ENCODE measurements around the gene HOXC9. TPM values are rescaled to one million over a fixed set of nuclear protein-coding genes. Genes with fewer than 3 reads are reported as not detected.

The HOXC9 gene
- total RNA-seq, 4 donors from 2014 or later, result 4.4 to 10.5 (median 7.9) TPM

DNA sequence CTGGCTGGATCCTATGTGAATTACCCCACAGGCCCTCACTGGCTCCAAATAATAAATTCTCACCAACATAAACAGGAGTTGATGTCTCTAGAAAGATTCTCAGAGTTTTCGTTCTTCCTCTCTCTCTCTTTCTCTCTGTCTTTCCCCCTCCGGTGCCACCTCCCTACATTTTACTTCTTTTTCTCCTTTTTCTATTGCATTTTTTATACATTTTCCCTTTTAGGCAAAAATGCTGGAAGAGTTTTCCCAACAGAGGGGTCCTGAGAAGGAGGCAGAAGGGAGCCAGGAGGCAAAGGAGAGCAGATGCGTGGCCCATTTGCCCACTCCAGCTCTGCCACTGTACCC is 27.5 kb downstream of the HOXC9 start:
- no peak for DNase-seq (ENCODE audit: low spot score in 2 of 2)
- Histone ChIP-seq H3K27me3 (peaks cover 0 to 50% of the 10 kb centered on the region in 2 donors), H3K27ac (peak overlapping the region; percentile 66 to 99 (median 84)), H3K36me3 (peaks cover 0 to 7% (median 0%) of the 10 kb centered on the region in 3 donors), H3K4me1 (peaks cover 0 to 100% (median 32%) of the 10 kb centered on the region in 4 donors), H3K4me3 (no peak overlapping the region), H3K9me3 (no peaks in the 10 kb centered on the region)
- TF ChIP-seq EP300 (IDR thresholded peaks at IDR 0.05), result no peak
- TF ChIP-seq, protein P1, sequence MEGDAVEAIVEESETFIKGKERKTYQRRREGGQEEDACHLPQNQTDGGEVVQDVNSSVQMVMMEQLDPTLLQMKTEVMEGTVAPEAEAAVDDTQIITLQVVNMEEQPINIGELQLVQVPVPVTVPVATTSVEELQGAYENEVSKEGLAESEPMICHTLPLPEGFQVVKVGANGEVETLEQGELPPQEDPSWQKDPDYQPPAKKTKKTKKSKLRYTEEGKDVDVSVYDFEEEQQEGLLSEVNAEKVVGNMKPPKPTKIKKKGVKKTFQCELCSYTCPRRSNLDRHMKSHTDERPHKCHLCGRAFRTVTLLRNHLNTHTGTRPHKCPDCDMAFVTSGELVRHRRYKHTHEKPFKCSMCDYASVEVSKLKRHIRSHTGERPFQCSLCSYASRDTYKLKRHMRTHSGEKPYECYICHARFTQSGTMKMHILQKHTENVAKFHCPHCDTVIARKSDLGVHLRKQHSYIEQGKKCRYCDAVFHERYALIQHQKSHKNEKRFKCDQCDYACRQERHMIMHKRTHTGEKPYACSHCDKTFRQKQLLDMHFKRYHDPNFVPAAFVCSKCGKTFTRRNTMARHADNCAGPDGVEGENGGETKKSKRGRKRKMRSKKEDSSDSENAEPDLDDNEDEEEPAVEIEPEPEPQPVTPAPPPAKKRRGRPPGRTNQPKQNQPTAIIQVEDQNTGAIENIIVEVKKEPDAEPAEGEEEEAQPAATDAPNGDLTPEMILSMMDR (IDR thresholded peaks at IDR 0.05), result no peak
- TF ChIP-seq POLR2A (IDR thresholded peaks at IDR 0.05), result no peak
- 52 to 59% methylated on average over 3 of the region's 3 CpGs for WGBS, 2 donors

DNA sequence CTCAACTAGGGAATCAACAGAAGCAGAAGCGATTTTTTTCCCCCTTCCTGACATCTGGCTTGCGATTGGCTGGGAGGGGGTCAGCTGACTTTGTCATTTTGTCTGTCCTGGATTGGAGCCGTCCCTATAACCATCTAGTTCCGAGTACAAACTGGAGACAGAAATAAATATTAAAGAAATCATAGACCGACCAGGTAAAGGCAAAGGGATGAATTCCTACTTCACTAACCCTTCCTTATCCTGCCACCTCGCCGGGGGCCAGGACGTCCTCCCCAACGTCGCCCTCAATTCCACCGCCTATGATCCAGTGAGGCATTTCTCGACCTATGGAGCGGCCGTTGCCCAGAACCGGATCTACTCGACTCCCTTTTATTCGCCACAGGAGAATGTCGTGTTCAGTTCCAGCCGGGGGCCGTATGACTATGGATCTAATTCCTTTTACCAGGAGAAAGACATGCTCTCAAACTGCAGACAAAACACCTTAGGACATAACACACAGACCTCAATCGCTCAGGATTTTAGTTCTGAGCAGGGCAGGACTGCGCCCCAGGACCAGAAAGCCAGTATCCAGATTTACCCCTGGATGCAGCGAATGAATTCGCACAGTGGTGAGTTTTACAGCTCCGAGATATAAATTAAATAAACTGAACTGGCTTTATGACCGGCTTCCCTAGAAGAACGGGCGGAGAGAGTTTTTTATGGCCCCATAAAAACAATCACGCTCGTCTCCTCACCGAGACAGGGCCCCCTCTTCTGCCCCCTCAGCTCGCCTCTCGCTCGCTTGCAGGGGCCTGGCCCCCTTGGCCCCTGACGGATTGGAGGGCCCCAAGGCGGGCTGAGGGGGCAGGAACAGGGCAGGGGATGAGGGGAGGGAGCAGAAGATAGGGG is 28.6 kb downstream of the HOXC9 start, which contains the start of gene HOXC6:
HOXC6 (plus strand) TSS at position 127 of the 888 bp plus-strand sequence; CDS start at position 209, 82 bp downstream.
- H3K4me1 ChIP-seq, result peaks cover 0 to 99% (median 30%) of the 10 kb centered on the region in 4 donors
- 26 to 27% methylated on average over 36 of the region's 36 CpGs for WGBS, 2 donors
- peak within 1 kb of the TSS; percentile 3 to 40 (median 26) for H3K4me3 ChIP-seq
- H3K36me3 ChIP-seq, result peaks cover 0 to 7% (median 0%) of the 10 kb centered on the region in 3 donors
- no peak for DNase-seq (ENCODE audit: low spot score in 2 of 2)
- no peaks in the 10 kb centered on the region for H3K9me3 ChIP-seq
- H3K27me3 ChIP-seq, result peaks cover 0 to 62% of the 10 kb centered on the region in 2 donors
- H3K27ac ChIP-seq, result peak within 1 kb of the TSS; percentile 66 to 99 (median 84)
- TF ChIP-seq, protein P1 (IDR thresholded peaks at IDR 0.05), result no peak
- TF ChIP-seq EP300 (IDR thresholded peaks at IDR 0.05) (peak in 1 of 2 donors; percentile 12), POLR2A (IDR thresholded peaks at IDR 0.05) (peak in 1 of 2 donors; percentile 20)

DNA sequence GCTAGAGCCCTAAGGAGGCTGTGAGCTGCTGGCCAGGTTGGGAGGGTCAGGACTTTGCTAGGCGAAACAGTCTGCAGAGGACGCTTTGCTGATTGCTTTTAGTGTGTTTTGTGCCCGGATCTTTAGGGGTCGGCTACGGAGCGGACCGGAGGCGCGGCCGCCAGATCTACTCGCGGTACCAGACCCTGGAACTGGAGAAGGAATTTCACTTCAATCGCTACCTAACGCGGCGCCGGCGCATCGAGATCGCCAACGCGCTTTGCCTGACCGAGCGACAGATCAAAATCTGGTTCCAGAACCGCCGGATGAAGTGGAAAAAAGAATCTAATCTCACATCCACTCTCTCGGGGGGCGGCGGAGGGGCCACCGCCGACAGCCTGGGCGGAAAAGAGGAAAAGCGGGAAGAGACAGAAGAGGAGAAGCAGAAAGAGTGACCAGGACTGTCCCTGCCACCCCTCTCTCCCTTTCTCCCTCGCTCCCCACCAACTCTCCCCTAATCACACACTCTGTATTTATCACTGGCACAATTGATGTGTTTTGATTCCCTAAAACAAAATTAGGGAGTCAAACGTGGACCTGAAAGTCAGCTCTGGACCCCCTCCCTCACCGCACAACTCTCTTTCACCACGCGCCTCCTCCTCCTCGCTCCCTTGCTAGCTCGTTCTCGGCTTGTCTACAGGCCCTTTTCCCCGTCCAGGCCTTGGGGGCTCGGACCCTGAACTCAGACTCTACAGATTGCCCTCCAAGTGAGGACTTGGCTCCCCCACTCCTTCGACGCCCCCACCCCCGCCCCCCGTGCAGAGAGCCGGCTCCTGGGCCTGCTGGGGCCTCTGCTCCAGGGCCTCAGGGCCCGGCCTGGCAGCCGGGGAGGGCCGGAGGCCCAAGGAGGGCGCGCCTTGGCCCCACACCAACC is 29.8 kb downstream of the HOXC9 start:
- TF ChIP-seq EP300 (IDR thresholded peaks at IDR 0.05) (no peak), POLR2A (IDR thresholded peaks at IDR 0.05) (no peak)
- TF ChIP-seq, protein P1 (IDR thresholded peaks at IDR 0.05), result no peak
- DNase-seq (ENCODE audit: low spot score in 2 of 2), result no peak
- Histone ChIP-seq H3K27ac (peak overlapping the region; percentile 65 to 99 (median 81)), H3K4me3 (peak overlapping the region in 3 of 4 donors; percentile 1 to 40 (median 3)), H3K27me3 (peaks cover 0 to 63% of the 10 kb centered on the region in 2 donors), H3K36me3 (peaks cover 0 to 7% (median 0%) of the 10 kb centered on the region in 3 donors), H3K9me3 (no peaks in the 10 kb centered on the region), H3K4me1 (peaks cover 0 to 99% (median 33%) of the 10 kb centered on the region in 4 donors)
- WGBS, 2 donors, result 38 to 48% methylated on average over 52 to 53 of the region's 53 CpGs

DNA sequence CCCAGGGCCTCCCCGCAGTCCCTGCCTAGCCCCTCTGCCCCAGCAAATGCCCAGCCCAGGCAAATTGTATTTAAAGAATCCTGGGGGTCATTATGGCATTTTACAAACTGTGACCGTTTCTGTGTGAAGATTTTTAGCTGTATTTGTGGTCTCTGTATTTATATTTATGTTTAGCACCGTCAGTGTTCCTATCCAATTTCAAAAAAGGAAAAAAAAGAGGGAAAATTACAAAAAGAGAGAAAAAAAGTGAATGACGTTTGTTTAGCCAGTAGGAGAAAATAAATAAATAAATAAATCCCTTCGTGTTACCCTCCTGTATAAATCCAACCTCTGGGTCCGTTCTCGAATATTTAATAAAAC is 30.5 kb downstream of the HOXC9 start:
- no peak for TF ChIP-seq EP300 (IDR thresholded peaks at IDR 0.05)
- TF ChIP-seq, protein P1 (IDR thresholded peaks at IDR 0.05), result no peak
- Histone ChIP-seq H3K9me3 (no peaks in the 10 kb centered on the region), H3K27me3 (peaks cover 0 to 63% of the 10 kb centered on the region in 2 donors), H3K36me3 (peaks cover 0 to 7% (median 0%) of the 10 kb centered on the region in 3 donors), H3K27ac (peak overlapping the region; percentile 65 to 99 (median 81)), H3K4me3 (peak overlapping the region in 2 of 4 donors; percentile 16 to 40), H3K4me1 (peaks cover 0 to 99% (median 30%) of the 10 kb centered on the region in 4 donors)
- DNase-seq (ENCODE audit: low spot score in 2 of 2), result no peak
- WGBS, 2 donors, result 44 to 48% methylated on average over 7 of the region's 7 CpGs
